Left renal cortex interstitium (tissue), 4 donors: Measurements from ENCODE around the gene TIPRL. TPM values are rescaled to one million over a fixed set of nuclear protein-coding genes. Genes with fewer than 3 reads are reported as not detected.
"Not testable (repeated sequence)": the region's sequence is repeated elsewhere in the genome, so short reads cannot be mapped to it uniquely, and the experiment has no call there.

Experiments used
- DNase-seq, 4 donors: peaks; one replicate each; pipeline ENCODE4 v3.0.0-alpha.2; 2013; ENCODE audit warnings: low read depth in 4 of 4, low spot score in 2 of 4, missing footprints in 1 of 4
- polyA plus RNA-seq, 4 donors: library from polyadenylated mRNA; unstranded; fragments of 120-200 nt; gene quantifications; one replicate each; pipeline ENCODE4 v1.2.1, GENCODE V29; 2013; ENCODE audit not compliant: insufficient read length in 4 of 4

The TIPRL gene
- polyA plus RNA-seq, 4 donors, result 41.0 to 50.9 (median 47.7) TPM

GRCh38 chr1:168207673-168208072 lies 28.9 kb downstream of the TIPRL start:
- DNase-seq, result not testable (repeated sequence)

GRCh38 chr1:168210312-168210711 lies 31.6 kb downstream of the TIPRL start:
- DNase-seq, result no peak

- DNase-seq, result no peak
Measured at GRCh38 chr1:168213349-168213748, 34.6 kb downstream of the TIPRL start.

- DNase-seq, result no peak
Measured at GRCh38 chr1:168216171-168216570, 37.4 kb downstream of the TIPRL start.

- no peak for DNase-seq
Measured at GRCh38 chr1:168217664-168218063, 38.9 kb downstream of the TIPRL start.

GRCh38 chr1:168218658-168219057 lies 39.9 kb downstream of the TIPRL start:
- no peak for DNase-seq

- DNase-seq, result no peak
Measured at GRCh38 chr1:168220470-168220871, 41.7 kb downstream of the TIPRL start.

GRCh38 chr1:168221275-168221674 lies 42.5 kb downstream of the TIPRL start:
- DNase-seq, result no peak

GRCh38 chr1:168223261-168223660 lies 44.5 kb downstream of the TIPRL start:
- DNase-seq, result no peak

GRCh38 chr1:168223681-168224540 lies 45.1 kb downstream of the TIPRL start:
- no peak for DNase-seq

- no peak for DNase-seq
Measured at GRCh38 chr1:168224991-168225390, 46.2 kb downstream of the TIPRL start.

- DNase-seq, result peak; percentile 58 to 65 (median 64)
Measured at GRCh38 chr1:168225476-168226190, 46.9 kb downstream of the TIPRL start, which contains the start of gene SFT2D2. Gene SFT2D2, plus strand, starts transcription at chr1:168226004. Its CDS starts 76 bp downstream, at chr1:168226080.

GRCh38 chr1:168227620-168228019 lies 48.9 kb downstream of the TIPRL start:
- DNase-seq, result no peak

- no peak for DNase-seq
Measured at GRCh38 chr1:168229893-168230292, 51.1 kb downstream of the TIPRL start.

- no peak for DNase-seq
Measured at GRCh38 chr1:168230709-168231108, 51.9 kb downstream of the TIPRL start.

- no peak for DNase-seq
Measured at GRCh38 chr1:168234846-168235547, 56.2 kb downstream of the TIPRL start.

- no peak for DNase-seq
Measured at GRCh38 chr1:168235548-168235885, 56.8 kb downstream of the TIPRL start.

- DNase-seq, result no peak
Measured at GRCh38 chr1:168235937-168236336, 57.2 kb downstream of the TIPRL start.

- DNase-seq, result no peak
Measured at GRCh38 chr1:168236836-168237611, 58.3 kb downstream of the TIPRL start.

- DNase-seq, result no peak
Measured at GRCh38 chr1:168243198-168243597, 64.4 kb downstream of the TIPRL start.
